Testis (tissue), 3 donors: ENCODE measurements around the gene ALG14. TPM values are rescaled to one million over a fixed set of nuclear protein-coding genes. Genes with fewer than 3 reads are reported as not detected.

Experiments used
- DNase-seq: peaks from one replicate; pipeline ENCODE4 v3.0.0-alpha.2; 2019
- H3K27ac ChIP-seq, 2 donors: fragments of 200-600 bp; sonication (generic); one replicate each; pipeline ENCODE4 v1.5.1; 2019
- H3K27me3 ChIP-seq: fragments of 200-600 bp; sonication (generic); one replicate; pipeline ENCODE4 v1.5.1; 2019
- H3K36me3 ChIP-seq: fragments of 200-600 bp; sonication (generic); one replicate; pipeline ENCODE4 v1.5.1; 2017; ENCODE audit warnings: low read depth; ENCODE audit errors: missing control alignments
- H3K4me1 ChIP-seq: fragments of 200-600 bp; sonication (generic); one replicate; pipeline ENCODE4 v1.5.1; 2019
- H3K4me3 ChIP-seq, 2 donors: fragments of 200-600 bp; sonication (generic); one replicate each; pipeline ENCODE4 v1.5.1; 2017 to 2019
- H3K9me3 ChIP-seq: fragments of 200-600 bp; sonication (generic); one replicate; pipeline ENCODE4 v1.5.1; 2017
- POLR2A ChIP-seq: fragments of 450-650 bp; IDR thresholded peaks from one replicate; pipeline ENCODE4 v1.6.1; 2017; ENCODE audit warnings: antibody characterized with exemption, mild to moderate bottlenecking, moderate library complexity
- WGBS, 2 donors: methylation state at CpG; one replicate each; pipeline ENCODE4 v1.1.5; 2018; 5-methylcytosine and 5-hydroxymethylcytosine counted together
- intact Hi-C: fragments of 100-400 bp; cut with DNase I; formaldehyde crosslinking; loops from one replicate; pipeline ENCODE4 v1.15.1; 2023; ENCODE audit warnings: low total_unique reads
- polyA plus RNA-seq: library from polyadenylated mRNA; stranded (reverse); fragments of 350-450 nt; fragmentation: Illumina TruSeq; extraction: RNeasy Lipid Tissue Mini Kit (QIAGEN cat#74804); gene quantifications from one replicate; pipeline ENCODE4 v1.2.3, GENCODE V29; 2014; ENCODE audit warnings: low read depth, low replicate concordance; ENCODE audit not compliant: insufficient read depth
- total RNA-seq, 2 donors: library from RNA; depleted of rRNA; stranded (reverse); fragments of >200 nt; gene quantifications; one replicate each; pipeline ENCODE4 v1.2.3, GENCODE V29; 2016
- TF ChIP-seq, protein P1 (sequence below), 3 experiments: fragments of 450-650 bp in 2 of 3; fragments of 200-600 bp in 1 of 3; sonication (generic) in 1 of 3; IDR thresholded peaks; one replicate each; pipeline ENCODE4 v1.5.1; 2016 to 2019; ENCODE audit warnings: antibody characterized with exemption in 3 of 3, mild to moderate bottlenecking in 2 of 3, moderate library complexity in 1 of 3

The ALG14 gene
- total and polyA plus RNA-seq, 3 donors from 2014 or later = 3.3 to 24.1 (median 5.3) TPM

DNA sequence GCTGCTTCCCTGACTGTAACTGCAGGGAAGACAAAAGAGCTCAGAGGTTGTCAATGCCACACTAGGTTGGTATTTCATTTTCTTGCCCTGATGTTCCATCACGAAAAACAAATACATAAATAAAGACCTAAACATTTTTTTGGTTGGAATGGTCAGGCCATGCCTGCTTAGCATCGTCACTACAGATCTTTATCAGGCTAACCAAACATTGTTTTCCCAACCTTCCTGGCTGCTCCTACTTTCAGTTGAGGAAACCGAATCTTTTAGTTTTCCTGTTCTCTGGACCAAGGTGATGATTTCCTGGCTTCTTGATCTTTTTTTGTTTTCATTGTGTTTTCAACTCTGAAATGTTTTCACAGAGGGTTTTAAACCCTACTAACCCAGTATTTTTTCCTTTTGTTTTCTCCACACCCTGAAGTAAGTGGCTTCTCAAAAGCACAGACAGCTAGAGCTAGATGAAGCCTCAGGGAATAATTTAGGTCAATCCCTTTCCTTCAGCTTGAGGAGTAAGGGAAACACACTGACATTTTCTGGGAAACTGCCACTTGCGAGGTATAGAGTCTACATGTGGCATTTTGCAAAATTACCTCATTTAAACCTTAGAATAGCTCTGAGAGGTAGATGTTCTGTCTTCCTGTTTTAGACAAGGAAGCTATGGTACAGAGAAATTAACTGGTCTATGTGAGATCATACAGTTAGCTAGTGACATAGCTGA, 78.7 kb downstream of the ALG14 start:
- 74 to 79% methylated on average over 4 of the region's 4 CpGs for WGBS, 2 donors
- intact Hi-C loops = no loop called here

DNA sequence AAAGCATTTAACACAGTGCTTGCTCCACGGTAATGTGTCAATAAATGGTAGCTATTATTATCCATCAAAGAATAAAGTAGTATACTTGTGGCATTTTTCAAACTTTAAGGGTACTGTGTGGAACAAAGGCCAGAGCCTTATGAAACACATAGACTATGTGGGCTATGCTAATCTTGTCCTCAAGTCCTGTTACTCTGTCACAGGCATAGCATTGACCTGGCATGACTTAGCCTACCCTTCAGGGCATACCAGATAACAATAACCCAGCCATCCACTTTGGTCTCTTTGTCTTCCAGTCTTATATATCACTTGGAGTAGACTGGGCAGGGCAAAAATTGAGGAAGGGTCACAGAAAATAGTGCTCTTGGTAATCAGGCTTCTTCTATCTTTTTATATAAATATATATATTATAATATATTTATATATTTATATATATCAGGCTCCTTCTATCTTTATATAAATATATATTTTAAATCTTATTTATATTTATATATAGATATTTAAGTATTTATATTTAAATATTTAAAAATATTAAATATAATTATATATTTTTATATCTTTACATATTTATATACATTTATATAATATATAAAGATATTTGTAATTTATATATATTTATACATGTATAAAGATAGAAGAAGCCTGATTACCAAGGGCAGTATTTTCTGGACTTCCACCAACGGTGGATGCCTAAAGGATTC, 79.7 kb downstream of the ALG14 start:
- intact Hi-C loops = no loop called here

More for the DNA sequence above, 78.7 kb downstream of the ALG14 start:
- H3K27ac ChIP-seq = no peak overlapping the region
- no peaks in the 10 kb centered on the region for H3K27me3 ChIP-seq
- no peaks in the 10 kb centered on the region for H3K4me1 ChIP-seq
- H3K36me3 ChIP-seq = no peaks in the 10 kb centered on the region
- no peaks in the 10 kb centered on the region for H3K9me3 ChIP-seq
- no peak for TF ChIP-seq POLR2A
- TF ChIP-seq, protein P1, sequence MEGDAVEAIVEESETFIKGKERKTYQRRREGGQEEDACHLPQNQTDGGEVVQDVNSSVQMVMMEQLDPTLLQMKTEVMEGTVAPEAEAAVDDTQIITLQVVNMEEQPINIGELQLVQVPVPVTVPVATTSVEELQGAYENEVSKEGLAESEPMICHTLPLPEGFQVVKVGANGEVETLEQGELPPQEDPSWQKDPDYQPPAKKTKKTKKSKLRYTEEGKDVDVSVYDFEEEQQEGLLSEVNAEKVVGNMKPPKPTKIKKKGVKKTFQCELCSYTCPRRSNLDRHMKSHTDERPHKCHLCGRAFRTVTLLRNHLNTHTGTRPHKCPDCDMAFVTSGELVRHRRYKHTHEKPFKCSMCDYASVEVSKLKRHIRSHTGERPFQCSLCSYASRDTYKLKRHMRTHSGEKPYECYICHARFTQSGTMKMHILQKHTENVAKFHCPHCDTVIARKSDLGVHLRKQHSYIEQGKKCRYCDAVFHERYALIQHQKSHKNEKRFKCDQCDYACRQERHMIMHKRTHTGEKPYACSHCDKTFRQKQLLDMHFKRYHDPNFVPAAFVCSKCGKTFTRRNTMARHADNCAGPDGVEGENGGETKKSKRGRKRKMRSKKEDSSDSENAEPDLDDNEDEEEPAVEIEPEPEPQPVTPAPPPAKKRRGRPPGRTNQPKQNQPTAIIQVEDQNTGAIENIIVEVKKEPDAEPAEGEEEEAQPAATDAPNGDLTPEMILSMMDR (IDR thresholded peaks at IDR 0.05) = no peak
- DNase-seq = no peak
- no peak overlapping the region for H3K4me3 ChIP-seq

DNA sequence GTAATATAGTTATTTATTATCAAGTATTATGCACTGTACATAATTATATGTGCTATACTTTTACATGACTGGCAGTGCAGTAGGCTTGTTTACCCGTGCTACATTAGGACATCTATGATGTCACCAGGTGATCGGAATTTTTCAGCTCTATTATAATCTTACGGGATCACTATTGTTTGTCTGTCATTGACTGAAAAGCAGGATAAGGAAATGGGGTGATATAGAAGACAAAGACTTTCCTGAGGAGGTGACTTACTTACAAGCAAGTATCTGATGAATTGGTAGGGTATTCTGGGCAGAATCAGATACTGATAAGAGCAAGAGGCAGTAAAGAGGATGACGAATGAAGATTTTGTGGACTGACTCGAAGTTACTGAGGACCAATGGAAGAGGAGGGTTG, 80.6 kb downstream of the ALG14 start:
- Histone ChIP-seq H3K36me3 (no peaks in the 10 kb centered on the region), H3K4me1 (no peaks in the 10 kb centered on the region), H3K4me3 (no peak overlapping the region), H3K9me3 (no peaks in the 10 kb centered on the region), H3K27ac (no peak overlapping the region), H3K27me3 (no peaks in the 10 kb centered on the region)
- DNase-seq = no peak
- intact Hi-C loops = no loop called here
- TF ChIP-seq, protein P1 (IDR thresholded peaks at IDR 0.05) = no peak
- TF ChIP-seq POLR2A = no peak
- WGBS, 2 donors = 88 to 93% methylated on average over 5 of the region's 5 CpGs

More for the DNA sequence above, 79.7 kb downstream of the ALG14 start:
- no peak overlapping the region for H3K27ac ChIP-seq
- no peaks in the 10 kb centered on the region for H3K27me3 ChIP-seq
- no peak for TF ChIP-seq POLR2A
- TF ChIP-seq, protein P1 (IDR thresholded peaks at IDR 0.05) = no peak
- H3K9me3 ChIP-seq = no peaks in the 10 kb centered on the region
- no peak for DNase-seq
- no peaks in the 10 kb centered on the region for H3K4me1 ChIP-seq
- WGBS, 2 donors = 77 to 94% methylated on average over 2 of the region's 2 CpGs
- H3K36me3 ChIP-seq = no peaks in the 10 kb centered on the region
- H3K4me3 ChIP-seq = no peak overlapping the region

DNA sequence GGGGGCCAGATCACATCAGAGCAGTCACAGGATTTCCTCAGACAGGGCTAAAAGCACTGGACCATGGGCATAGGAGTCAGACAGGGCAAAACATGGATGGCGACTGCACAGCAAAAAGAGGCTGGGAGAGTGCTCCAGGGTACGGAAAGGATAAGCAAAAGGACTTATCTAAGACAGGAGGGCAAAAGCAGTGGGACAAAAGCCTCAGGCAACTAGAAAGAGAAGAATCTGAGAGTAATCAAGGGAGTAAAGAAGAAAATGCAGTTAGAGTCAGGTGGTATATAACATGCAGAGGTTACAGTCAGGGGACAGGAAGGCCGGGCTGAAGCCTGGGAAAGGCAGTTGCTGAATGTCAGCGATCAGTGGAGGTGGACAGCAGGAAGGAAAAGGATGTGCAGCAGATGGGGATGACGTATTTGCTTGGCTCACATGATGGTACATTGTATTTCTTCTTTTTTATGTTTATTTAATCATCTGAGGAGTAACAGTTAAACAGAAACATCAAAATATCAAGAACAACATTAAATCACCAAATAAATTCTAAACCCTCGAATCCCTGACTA, 82.8 kb downstream of the ALG14 start:
- Histone ChIP-seq H3K27ac (no peak overlapping the region), H3K4me1 (no peaks in the 10 kb centered on the region), H3K9me3 (no peaks in the 10 kb centered on the region), H3K27me3 (no peaks in the 10 kb centered on the region), H3K4me3 (no peak overlapping the region), H3K36me3 (no peaks in the 10 kb centered on the region)
- no peak for DNase-seq
- intact Hi-C loops = no loop called here
- TF ChIP-seq, protein P1 (IDR thresholded peaks at IDR 0.05) = no peak
- TF ChIP-seq POLR2A = no peak
- 79 to 86% methylated on average over 6 of the region's 6 CpGs for WGBS, 2 donors
